HG03354 (cell line): ENCODE data around the gene HNRNPC.
"Not testable (repeated sequence)": the region's sequence is repeated elsewhere in the genome, so short reads cannot be mapped to it uniquely, and the experiment has no call there.

Experiments
- ATAC-seq: cut with Tn5 transposase; IDR thresholded peaks from one replicate; pipeline ENCODE4 v1.9.1; 2021; ENCODE audit warnings: mild to moderate bottlenecking; ENCODE audit not compliant: unreplicated experiment, poor library complexity, severe bottlenecking

HNRNPC gene

DNA sequence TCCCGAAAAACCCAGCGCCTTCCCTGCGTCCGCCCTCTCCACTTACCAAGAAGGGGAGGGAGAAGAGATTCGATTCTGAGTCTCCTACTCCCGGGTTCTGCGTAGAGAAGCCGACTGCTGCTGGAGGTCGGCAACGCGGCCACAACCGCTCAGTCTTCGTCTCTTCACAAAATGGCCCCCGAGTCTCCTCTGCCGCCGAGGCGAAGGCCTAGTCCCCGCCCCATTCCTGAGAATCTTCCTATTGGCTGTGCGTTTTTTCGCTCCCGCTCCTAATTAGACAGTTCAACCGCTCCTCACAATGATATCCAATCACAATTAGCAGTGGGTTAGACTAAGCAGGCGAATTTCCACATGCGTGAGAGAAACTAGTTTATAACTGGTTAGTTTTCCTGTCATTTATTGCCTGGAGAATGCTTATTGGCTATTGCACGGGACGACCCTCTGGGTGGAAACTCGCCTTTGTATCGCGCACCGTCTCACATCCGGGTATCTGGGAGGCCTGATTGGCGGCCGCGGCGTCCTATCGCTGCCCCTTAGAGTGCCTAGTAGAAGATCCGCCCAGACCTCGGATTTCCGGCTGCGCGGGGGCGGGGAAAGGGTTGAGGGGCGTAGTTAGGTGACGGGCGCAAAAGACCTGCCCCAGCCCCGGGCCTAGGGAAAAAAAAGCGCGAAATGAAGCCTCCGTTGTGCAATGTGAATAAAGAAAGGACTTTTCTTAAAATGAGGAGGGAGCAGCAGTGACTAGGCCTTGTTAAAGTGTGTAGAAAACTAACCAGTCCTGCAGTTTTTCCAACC, at the start of gene HNRNPC:
Gene HNRNPC (minus strand): TSS at position 191 of the 795 bp plus-strand sequence. CDS start 35,249 bp downstream, outside the sequence.
- peak; percentile 92 for ATAC-seq

DNA sequence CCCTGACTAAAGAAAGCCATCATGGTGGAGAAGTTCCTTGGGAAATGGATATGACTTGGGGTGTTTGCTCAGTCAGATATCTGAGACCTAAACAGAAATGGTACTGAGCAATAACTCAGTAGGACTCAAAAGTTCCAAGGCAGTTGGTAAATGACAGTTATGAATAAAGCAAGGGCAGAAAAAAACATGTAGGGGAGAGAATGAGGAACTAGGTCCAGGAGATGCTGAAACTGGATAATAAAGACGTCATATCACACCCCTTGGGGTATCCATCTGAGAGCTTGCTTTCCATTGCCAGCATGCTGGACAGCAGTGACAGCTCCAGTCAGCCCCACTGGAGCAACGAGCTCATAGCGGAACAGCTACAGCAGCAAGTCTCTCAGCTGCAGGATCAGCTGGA, 48.2 kb upstream of the HNRNPC start:
- ATAC-seq = no peak

DNA sequence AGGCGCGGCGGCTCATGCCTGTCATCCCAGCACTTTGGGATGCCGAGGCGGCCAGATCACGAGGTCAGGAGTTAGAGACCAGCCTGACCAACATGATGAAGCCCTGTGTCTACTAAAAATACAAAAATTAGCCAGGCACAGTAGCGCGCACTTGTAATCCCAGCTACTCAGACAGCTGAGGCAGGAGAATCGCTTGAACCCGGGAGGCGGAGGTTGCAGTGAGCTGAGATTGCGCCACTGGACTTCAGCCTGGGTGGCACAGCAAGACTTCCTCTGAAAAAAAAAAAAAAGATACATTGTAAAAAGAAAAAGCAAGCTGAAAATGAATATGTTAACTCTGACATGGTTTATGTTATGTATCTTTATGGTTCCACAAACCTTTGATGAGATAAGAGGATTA, 44.3 kb upstream of the HNRNPC start:
- ATAC-seq = no peak

DNA sequence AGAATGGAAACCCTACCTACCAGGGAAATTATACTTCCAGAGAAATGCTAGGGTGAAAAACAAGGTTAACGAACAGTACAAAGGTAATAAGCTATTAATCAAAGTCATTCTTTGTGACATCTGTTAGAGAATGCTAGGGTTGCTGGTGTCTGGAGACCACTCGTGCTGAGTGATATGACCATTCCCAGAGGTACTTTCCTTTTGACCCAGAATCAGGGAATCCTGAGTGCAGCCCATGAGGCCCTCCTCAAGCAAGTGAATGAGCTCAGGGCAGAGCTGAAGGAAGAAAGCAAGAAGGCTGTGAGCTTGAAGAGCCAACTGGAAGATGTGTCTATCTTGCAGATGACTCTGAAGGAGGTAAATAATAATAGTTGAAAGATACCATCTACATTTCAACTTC, 42.4 kb upstream of the HNRNPC start:
- no peak for ATAC-seq

DNA sequence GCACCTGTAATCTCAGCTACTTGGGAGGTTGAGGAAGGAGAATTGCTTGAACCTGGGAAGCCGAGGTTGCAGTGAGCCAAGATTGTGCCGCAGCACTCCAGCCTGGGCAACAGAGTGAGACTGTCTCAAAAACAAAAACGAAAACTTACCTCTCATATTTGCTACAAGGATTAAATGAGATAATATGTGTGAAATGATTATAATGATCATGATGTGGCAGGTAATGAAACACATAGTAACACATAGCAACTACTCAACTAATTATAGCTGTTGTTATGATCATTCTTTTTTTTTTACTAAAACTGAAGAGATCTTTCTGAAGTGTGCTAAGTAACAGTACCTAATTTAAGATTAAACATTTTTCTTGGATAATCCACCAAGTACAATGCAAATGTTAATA, 40.7 kb upstream of the HNRNPC start:
- no peak for ATAC-seq

DNA sequence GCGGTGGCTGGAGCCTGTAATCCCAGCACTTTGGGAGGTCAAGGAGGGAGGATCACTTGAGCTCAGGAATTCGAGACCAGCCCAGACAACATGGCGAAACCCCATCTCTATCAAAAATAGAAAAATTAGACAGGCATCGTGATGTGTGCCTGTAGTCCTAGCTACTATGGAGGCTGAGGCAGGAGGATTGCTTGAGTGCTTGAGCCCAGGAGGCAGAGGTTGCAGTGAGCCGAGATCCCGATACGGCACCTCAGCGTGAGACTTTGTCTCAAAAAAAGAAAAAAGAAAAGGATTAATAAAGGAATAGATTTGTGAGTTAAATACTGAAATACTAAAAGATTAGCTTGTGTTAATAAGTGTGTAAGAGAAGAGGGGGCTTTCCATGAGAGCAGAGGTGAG, 40.0 kb upstream of the HNRNPC start:
- ATAC-seq = no peak

DNA sequence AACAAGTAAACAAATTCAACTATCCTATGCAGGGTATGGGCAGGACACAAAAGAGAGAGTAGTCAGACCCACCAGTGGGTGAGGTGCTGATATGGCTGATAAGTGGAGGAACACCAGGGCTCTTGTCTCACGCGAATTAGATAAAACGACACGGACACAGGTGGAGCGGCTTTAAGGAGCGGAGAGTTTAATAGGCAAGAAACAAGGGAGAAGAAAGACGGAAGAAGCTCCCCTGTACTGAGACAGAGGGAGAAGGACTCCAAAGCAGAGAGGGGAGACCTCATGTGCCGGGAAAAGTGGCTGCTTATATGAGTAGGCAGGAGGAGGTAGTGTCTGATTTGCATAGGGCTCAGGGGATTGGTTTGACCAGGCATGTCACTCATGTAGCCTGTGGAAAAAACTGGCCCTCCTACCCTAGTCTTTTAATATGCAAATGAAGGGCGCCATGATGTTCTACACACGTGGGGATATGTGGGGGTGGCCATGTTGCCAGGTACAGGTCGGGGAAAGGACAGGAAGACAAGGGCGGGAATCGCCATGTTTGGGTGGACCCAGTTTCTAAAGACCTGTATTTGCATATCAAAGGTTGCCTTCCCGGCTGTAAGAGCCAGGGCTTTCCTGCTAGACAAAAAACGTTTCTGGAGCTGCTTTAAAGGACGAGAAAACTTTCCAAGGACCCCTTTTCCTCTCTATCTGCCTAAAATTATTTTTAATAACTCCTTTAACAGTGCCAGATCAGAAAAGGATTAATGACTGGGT, 39.4 kb upstream of the HNRNPC start:
- ATAC-seq = peak; percentile 88

DNA sequence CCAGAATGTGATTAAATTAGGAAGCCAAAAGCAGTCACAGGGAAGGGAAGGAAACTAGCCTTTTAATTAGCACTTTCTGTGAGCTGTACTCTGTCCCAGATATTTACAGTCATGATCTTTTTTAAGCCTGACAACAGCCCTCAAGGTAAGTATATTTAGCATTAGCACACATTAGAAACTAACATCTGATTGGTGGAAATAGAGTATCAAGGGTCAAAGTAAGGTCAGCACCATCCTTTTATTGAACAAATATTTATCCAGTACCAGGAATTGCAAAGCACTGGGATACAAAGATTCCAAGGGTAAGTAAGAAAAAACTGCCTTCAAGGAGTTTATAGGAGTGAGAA, 38.9 kb upstream of the HNRNPC start:
- ATAC-seq = peak; percentile 30

DNA sequence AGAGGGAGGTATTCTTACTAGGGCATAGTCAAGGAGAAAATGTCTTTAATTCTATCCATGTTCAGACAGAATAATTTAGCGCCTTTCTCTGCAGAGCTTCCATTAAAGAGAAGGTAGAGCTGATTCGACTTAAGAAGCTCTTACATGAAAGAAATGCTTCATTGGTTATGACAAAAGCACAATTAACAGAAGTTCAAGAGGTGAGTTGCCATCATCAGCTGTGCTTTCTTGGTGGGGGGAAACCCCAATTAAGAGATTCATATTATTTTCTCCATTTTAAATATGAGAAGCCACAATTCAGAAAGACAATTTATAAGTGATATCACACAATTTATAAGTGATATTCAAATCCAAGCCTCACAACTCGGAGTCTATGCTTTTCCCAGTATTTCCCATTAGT, 38.4 kb upstream of the HNRNPC start:
- ATAC-seq = no peak

DNA sequence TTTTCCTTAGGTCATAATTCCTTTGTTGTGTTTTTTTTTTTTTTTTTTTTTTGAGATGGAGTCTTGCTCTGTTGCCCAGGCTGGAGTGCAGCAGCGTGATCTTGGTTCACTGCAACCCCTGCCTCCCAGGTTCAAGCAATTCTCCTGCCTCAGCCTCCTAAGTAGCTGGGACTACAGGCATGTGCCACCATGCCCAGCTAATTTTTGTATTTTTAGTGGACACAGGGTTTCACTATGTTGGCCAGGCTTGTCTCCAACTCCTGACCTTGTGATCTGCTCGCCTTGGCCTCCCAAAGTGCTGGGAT, 33.5 kb upstream of the HNRNPC start:
- ATAC-seq = not testable (repeated sequence)

DNA sequence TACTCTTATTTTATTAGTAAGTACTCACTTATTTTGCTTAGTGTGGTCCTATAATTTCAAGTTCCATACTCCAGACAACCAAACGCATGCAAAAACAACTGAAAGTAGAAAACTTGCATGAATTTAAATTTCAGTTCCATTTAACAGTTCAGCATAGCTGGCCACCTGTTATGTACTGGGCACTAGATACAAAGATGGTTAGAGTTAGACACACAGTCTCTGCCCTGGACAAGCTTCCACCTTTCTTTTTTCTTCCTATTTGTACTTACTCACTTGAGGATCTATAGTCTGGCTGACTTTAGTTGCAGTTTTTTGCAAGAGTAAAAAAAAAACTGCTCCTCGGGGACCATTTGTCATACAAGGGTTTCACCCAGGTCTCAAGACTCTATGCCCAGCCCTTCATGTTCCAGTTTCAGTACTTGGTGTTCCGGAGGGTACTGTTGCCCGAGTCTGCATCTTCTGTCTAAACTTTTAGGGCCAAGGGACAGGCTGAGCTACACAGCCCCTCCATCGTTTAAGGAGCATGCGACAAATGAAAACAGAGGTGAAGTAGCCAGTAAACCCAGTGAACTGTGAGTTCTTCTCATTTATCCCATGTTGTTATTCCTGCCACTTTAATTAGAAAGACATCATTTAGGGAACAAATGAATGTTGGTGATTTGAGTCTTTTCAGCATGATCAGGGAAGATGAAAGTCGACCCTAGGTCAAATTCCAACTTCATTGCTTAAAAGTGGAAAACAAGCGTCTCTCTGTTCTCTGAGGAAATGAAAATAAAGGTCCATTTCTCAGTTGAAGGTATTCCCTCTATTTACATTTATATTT, 33.0 kb upstream of the HNRNPC start:
- ATAC-seq = no peak

DNA sequence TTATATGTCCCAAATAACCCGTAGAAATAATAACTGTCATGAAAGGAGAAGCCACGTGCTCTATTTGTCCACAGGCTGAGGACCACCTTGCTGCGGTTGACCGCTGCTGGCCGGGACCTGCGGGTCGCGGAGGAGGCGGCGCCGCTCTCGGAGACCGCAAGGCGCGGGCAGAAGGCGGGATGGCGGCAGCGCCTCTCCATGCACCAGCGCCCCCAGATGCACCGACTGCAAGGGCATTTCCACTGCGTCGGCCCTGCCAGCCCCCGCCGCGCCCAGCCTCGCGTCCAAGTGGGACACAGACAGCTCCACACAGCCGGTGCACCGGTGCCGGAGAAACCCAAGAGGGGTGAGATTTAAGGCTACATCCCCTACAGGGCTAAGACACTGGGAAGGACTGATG, 31.6 kb upstream of the HNRNPC start:
- no peak for ATAC-seq

DNA sequence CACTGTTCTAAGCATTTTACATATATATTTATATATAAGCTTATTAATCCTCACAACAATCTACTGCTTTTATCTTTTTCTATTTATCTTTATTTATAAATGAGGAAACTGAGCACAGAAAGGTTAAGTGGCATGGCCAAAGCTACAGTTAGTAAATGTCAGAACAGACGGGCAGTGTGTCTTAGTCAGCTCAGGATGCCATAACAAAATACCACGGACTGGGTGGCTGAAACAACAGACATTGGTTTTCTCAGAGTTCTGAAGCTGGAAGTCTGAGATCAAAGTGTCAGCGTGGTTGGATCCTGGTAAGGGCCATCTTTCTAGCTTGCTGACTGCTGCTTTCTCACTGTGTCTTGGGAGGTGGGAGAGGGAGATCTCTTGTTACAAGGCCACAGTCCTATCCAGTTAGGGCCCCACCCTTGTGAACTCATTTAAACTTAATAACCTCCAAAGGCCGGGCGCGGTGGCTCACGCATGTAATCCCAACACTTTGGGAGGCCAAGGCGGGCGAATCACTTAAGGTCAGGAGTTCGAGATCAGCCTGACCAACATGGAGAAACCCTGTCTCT, 30.4 kb upstream of the HNRNPC start:
- ATAC-seq = no peak

DNA sequence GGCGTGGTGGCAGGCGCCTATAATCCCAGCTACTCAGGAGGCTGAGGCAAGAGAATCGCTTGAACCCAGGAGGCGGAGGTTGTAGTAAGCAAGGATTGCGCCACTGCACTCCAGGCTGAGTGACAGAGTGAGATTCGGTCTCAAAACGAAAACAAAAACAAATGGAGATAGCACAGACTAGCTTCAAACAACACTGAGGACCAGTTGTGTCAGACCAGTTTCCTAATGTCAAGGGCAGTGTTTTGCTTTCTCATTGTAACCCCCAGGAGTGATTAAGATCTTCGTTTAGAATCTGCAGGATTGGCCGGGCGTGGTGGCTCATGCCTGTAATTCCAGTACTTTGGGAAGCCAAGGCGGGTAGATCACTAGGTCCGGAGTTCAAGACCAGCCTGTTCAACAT, 29.1 kb upstream of the HNRNPC start:
- no peak for ATAC-seq

DNA sequence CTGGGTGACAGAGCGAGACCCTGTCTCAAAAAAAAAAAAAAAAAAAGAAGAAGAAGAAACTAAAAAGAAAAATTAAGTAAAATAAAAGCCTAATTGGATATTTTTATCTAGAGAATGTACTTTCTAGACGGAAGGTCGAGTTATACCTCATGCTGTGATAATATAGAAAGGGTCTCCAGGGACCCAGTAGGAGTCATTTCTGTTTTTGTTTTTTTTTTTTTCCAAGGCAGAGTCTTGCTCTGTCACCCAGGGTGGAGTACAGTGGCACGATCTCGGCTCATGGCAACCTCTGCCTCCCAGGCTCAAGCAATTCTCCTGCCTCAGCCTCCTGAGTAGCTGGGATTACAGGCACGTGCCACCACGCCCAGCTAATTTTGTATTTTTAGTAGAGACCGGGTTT, 24.8 kb upstream of the HNRNPC start:
- not testable (repeated sequence) for ATAC-seq

DNA sequence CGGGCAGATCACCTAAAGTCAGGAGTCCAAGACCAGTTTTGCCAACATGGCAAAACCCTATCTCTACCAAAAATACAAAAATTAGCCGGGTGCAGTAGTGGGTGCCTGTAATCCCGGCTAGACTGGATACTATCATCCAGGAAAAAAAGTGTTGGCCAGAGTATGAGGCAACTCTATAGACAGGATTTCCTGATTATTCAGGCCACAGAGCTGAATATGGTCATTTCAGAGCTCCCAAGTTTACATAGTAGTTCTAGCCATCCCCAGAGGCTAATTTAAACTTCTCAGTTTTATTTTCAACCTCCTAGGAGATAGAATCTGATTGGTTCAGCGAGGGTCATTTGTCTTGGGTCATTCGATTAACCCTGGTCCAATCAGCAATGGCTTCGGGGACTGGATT, 17.9 kb upstream of the HNRNPC start:
- no peak for ATAC-seq

DNA sequence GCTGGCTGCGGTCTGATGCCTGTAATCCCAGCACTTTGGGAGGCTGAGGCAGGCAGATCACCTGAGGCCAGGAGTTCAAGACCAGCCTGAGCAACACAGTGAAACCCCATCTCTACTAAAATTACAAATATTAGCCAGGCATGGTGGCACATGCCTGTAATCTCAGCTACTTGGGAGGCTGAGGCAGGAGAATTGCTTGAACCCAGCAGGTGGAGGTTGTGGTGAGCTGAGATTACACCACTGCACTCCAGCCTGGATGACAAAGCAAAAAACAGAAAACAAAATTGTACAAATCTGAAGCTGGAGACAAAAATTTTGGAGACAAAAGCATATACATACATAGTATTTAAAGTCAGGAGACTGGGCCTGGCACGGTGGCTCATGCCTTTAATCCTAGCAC, 17.3 kb upstream of the HNRNPC start:
- not testable (repeated sequence) for ATAC-seq

DNA sequence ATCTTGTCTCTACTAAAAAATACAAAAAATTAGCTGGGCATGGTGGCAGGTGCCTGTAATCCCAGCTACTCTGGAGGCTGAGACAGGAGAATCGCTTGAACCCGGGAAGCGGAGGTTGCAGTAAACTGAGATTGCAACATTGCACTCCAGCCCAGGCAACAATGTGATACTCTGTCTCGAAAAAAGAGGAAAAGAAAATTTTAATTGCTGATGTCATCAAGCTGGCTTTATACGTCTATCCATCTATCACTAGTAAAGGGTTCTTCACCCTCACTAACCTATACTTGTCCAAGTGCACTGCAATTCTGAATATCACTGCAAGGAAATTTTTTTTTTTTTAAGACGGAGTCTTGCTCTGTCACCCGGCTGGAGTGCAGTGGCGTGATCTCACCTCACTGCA, 12.7 kb upstream of the HNRNPC start:
- ATAC-seq = not testable (repeated sequence)

DNA sequence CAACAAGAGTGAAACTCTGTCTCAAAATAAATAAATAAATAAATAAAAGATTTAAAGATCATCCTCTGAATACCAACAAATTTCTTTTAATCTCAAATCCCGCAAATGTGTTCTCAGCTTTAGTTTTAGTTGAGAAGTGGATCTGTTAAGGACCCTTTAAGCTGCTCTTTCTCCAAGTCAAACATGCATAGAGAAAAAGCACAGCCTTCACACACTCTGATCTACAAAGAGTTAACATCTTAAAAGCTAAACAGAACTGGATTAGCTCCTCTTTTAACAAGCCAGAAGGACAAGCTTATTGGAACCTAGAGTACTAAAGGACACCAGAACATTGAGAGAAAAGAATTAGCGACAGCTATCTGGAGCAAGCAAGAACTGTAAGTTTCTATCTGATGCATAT, 10.5 kb upstream of the HNRNPC start, which contains the start of gene RPGRIP1:
Gene RPGRIP1 (plus strand): TSS at position 301 of the 400 bp plus-strand sequence. CDS start 7,894 bp downstream, outside the sequence.
- no peak for ATAC-seq

DNA sequence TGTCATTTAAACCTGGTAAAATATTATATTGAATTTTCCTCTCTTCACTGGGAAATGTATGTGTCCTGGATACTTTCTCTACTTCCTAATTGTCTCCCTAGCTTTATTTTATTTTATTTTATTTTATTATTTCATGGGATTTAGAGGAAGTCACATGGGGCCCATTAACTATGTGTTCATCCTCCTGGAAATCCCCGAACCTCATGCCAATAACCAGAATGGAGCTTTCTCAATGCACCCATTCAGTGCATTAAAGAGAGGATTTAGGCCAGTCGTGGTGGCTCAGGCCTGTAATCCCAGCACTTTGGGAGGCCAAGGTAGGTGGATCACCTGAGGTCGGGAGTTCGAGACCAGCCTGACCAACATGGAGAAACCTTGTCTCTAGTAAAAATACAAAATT, 9.4 kb upstream of the HNRNPC start:
- ATAC-seq = no peak
